CD14-positive monocyte (primary cell): Measurements from ENCODE around the gene TMEM147. TPM values are rescaled to one million over a fixed set of nuclear protein-coding genes. Genes with fewer than 3 reads are reported as not detected.
A peak's percentile ranks its signal among the peaks of the same experiment; 100 is the strongest.

Source experiments
- DNase-seq, 3 donors: peaks; one replicate each; pipeline ENCODE4 v3.0.0-alpha.2; 2011 to 2022
- H2AFZ ChIP-seq: 2 replicates; pipeline ENCODE4 v1.6.0; 2012; ENCODE audit warnings: mild to moderate bottlenecking, low read depth, low read length, inconsistent platforms; ENCODE audit not compliant: insufficient read depth, poor library complexity, severe bottlenecking
- H3K27ac ChIP-seq, 2 donors: 1 replicate in 1 of 2; 2 replicates in 1 of 2; pipeline ENCODE4 v1.5.1; 2012 to 2013; ENCODE audit warnings: low read length in 2 of 2, control low read depth in 1 of 2, inconsistent platforms in 1 of 2, low read depth in 1 of 2, mild to moderate bottlenecking in 1 of 2
- H3K27me3 ChIP-seq, 2 donors: one replicate each; pipeline versions ENCODE4 v1.6.0 to v1.6.1; 2011 to 2013; ENCODE audit warnings: low read length in 2 of 2; ENCODE audit not compliant: control insufficient read depth in 2 of 2, insufficient read depth in 2 of 2
- H3K36me3 ChIP-seq, 2 donors: replicated peaks in 1 of 2; 1 replicate in 1 of 2; 2 replicates in 1 of 2; pipeline versions ENCODE4 v1.5.1 to v1.6.1; 2012 to 2013; ENCODE audit warnings: low read length in 2 of 2, control low read depth in 1 of 2, inconsistent platforms in 1 of 2, mild to moderate bottlenecking in 1 of 2; ENCODE audit not compliant: insufficient read depth in 2 of 2, control insufficient read depth in 1 of 2
- H3K4me1 ChIP-seq, 2 donors: 1 replicate in 1 of 2; 2 replicates in 1 of 2; pipeline versions ENCODE4 v1.5.1 to v1.6.1; 2012 to 2013; ENCODE audit warnings: low read length in 2 of 2, control low read depth in 1 of 2, inconsistent platforms in 1 of 2, mild to moderate bottlenecking in 1 of 2, moderate library complexity in 1 of 2; ENCODE audit not compliant: insufficient read depth in 2 of 2, control insufficient read depth in 1 of 2
- H3K4me2 ChIP-seq: replicated peaks from 2 replicates; pipeline ENCODE3; 2012; ENCODE audit warnings: low read length, moderate library complexity, mild to moderate bottlenecking; ENCODE audit not compliant: poor library complexity, severe bottlenecking; ENCODE audit errors: extremely low read depth
- H3K4me3 ChIP-seq, 3 experiments: fragments of 200-600 bp in 1 of 3; sonication (generic) in 1 of 3; replicated peaks in 1 of 3; 1 replicate in 2 of 3; 2 replicates in 1 of 3; pipeline ENCODE4 v1.5.1; 2011 to 2013; ENCODE audit warnings: low read length in 3 of 3, mild to moderate bottlenecking in 3 of 3, control low read depth in 2 of 3, low read depth in 2 of 3, inconsistent platforms in 1 of 3, moderate library complexity in 1 of 3
- H3K79me2 ChIP-seq: 2 replicates; pipeline ENCODE4 v1.6.0; 2012; ENCODE audit warnings: mild to moderate bottlenecking, control low read depth, inconsistent platforms, low read length, moderate library complexity; ENCODE audit not compliant: insufficient read depth
- H3K9ac ChIP-seq: 2 replicates; pipeline ENCODE4 v1.6.0; 2017; ENCODE audit warnings: low read length, mild to moderate bottlenecking; ENCODE audit not compliant: insufficient read depth, poor library complexity, severe bottlenecking
- H3K9me3 ChIP-seq, 2 donors: replicated peaks in 1 of 2; 1 replicate in 1 of 2; 2 replicates in 1 of 2; pipeline versions ENCODE4 v1.5.1 to v1.6.1; 2012 to 2013; ENCODE audit warnings: low read length in 2 of 2, control low read depth in 1 of 2; ENCODE audit not compliant: control insufficient read depth in 1 of 2, insufficient read depth in 1 of 2
- H4K20me1 ChIP-seq: 2 replicates; pipeline ENCODE4 v1.6.0; 2012; ENCODE audit warnings: mild to moderate bottlenecking, low read length, control low read depth, moderate library complexity; ENCODE audit not compliant: insufficient read depth
- H3K27ac Mint-ChIP-seq, 7 donors: one replicate each; pipeline ENCODE4 v1.8.0; 2020; ENCODE audit warnings: mild to moderate bottlenecking in 7 of 7, mixed read lengths in 7 of 7, moderate library complexity in 6 of 7, inconsistent platforms in 2 of 7
- H3K27me3 Mint-ChIP-seq, 3 donors: one replicate each; pipeline ENCODE4 v1.8.0; 2021 to 2022; ENCODE audit warnings: low read depth in 3 of 3, mild to moderate bottlenecking in 3 of 3, mixed read lengths in 3 of 3, moderate library complexity in 3 of 3, inconsistent platforms in 1 of 3
- H3K36me3 Mint-ChIP-seq, 2 donors: one replicate each; pipeline ENCODE4 v1.8.0; 2020; ENCODE audit warnings: mixed read lengths in 2 of 2, inconsistent platforms in 1 of 2, mild to moderate bottlenecking in 1 of 2
- H3K4me1 Mint-ChIP-seq: one replicate; pipeline ENCODE4 v1.8.0; 2020; ENCODE audit warnings: mild to moderate bottlenecking, mixed read lengths
- H3K4me3 Mint-ChIP-seq, 2 donors: one replicate each; pipeline ENCODE4 v1.8.0; 2020; ENCODE audit warnings: mild to moderate bottlenecking in 2 of 2, mixed read lengths in 2 of 2, moderate library complexity in 1 of 2
- H3K9me3 Mint-ChIP-seq, 7 donors: one replicate each; pipeline ENCODE4 v1.8.0; 2020 to 2022; ENCODE audit warnings: mixed read lengths in 7 of 7, mild to moderate bottlenecking in 6 of 7, moderate library complexity in 6 of 7, inconsistent platforms in 2 of 7
- WGBS: methylation state at CpG from one replicate; pipeline ENCODE4 v1.1.5; 2013; ENCODE audit warnings: missing lambda C conversion rate; ENCODE audit not compliant: insufficient coverage; 5-methylcytosine and 5-hydroxymethylcytosine counted together
- intact Hi-C, 2 donors: fragments of 100-400 bp; cut with micrococcal nuclease; formaldehyde crosslinking; loops; one replicate each; pipeline versions ENCODE4 v1.15.0 to v1.15.1; 2023
- polyA plus RNA-seq, 3 donors: library from polyadenylated mRNA; depleted of rRNA in 1 of 3; unstranded in 2 of 3; stranded (reverse) in 1 of 3; fragments of 300-500 nt in 2 of 3; fragments of >200 nt in 1 of 3; fragmentation: Illumina TruSeq in 2 of 3; gene quantifications; 1 replicate in 2 of 3; 2 replicates in 1 of 3; pipeline ENCODE4 v1.2.3, GENCODE V29; 2012 to 2021
- TF ChIP-seq, protein P1 (sequence below): fragments of 200-600 bp; IDR thresholded peaks from one replicate; pipeline ENCODE4 v1.8.0; 2022; ENCODE audit warnings: antibody characterized with exemption, mild to moderate bottlenecking

TMEM147 gene
- polyA plus RNA-seq, 3 donors, result 75.5 to 165 (median 165) TPM

DNA sequence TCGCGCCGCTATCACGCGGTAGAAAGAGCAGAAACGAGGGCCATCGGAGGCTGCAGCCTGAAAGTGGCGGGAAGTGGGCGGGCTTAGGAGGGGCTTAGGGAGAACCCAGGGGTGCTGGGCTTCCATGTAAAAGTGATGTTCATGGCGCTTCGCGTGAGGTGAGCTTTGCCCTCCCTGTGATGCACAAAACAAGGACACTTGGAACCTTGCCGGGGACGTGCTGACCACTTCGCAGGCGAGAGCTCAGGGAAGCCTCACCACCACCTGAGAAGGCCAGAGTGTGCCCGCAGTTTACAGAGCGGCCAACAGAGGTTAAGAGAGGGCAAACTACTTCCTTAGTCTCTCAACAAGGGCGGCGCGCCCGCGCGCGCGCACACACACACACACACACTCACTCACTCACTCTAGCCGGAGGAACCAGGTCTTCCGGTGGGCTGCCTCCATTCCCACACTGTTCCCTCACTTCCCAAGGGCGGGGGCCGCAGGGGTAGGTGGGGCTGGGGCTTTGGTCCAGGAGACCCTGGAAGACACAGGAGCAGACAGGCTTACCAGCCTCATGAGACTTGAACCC is 11.5 kb upstream of the TMEM147 start:
- peaks cover 21 to 38% (median 29%) of the 10 kb centered on the region in 3 donors for H3K27me3 Mint-ChIP-seq
- Histone ChIP-seq H3K9me3 (no peaks in the 10 kb centered on the region), H3K4me1 (peaks cover 7 to 11% of the 10 kb centered on the region in 2 donors), H3K9ac (no peak overlapping the region), H4K20me1 (no peaks in the 10 kb centered on the region), H3K27me3 (peaks cover 0 to 20% of the 10 kb centered on the region in 2 donors), H3K79me2 (no peaks in the 10 kb centered on the region), H3K4me3 (no peak overlapping the region), H3K36me3 (no peaks in the 10 kb centered on the region), H2AFZ (peak overlapping the region; percentile 56), H3K27ac (no peak overlapping the region), H3K4me2 (peak overlapping the region; percentile 17)
- peak overlapping the region in 1 of 7 donors; percentile 55 for H3K27ac Mint-ChIP-seq
- WGBS, result 2% methylated on average over 19 of the region's 30 CpGs
- no peaks in the 10 kb centered on the region for H3K9me3 Mint-ChIP-seq
- peak in 2 of 3 donors; percentile 18 to 43 for DNase-seq
- peak overlapping the region in 1 of 2 donors; percentile 73 for H3K4me3 Mint-ChIP-seq
- intact Hi-C loops, result no loop called here
- H3K36me3 Mint-ChIP-seq, result no peaks in the 10 kb centered on the region
- H3K4me1 Mint-ChIP-seq, result peaks cover 7% of the 10 kb centered on the region
- TF ChIP-seq, protein P1, sequence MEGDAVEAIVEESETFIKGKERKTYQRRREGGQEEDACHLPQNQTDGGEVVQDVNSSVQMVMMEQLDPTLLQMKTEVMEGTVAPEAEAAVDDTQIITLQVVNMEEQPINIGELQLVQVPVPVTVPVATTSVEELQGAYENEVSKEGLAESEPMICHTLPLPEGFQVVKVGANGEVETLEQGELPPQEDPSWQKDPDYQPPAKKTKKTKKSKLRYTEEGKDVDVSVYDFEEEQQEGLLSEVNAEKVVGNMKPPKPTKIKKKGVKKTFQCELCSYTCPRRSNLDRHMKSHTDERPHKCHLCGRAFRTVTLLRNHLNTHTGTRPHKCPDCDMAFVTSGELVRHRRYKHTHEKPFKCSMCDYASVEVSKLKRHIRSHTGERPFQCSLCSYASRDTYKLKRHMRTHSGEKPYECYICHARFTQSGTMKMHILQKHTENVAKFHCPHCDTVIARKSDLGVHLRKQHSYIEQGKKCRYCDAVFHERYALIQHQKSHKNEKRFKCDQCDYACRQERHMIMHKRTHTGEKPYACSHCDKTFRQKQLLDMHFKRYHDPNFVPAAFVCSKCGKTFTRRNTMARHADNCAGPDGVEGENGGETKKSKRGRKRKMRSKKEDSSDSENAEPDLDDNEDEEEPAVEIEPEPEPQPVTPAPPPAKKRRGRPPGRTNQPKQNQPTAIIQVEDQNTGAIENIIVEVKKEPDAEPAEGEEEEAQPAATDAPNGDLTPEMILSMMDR, result no peak

DNA sequence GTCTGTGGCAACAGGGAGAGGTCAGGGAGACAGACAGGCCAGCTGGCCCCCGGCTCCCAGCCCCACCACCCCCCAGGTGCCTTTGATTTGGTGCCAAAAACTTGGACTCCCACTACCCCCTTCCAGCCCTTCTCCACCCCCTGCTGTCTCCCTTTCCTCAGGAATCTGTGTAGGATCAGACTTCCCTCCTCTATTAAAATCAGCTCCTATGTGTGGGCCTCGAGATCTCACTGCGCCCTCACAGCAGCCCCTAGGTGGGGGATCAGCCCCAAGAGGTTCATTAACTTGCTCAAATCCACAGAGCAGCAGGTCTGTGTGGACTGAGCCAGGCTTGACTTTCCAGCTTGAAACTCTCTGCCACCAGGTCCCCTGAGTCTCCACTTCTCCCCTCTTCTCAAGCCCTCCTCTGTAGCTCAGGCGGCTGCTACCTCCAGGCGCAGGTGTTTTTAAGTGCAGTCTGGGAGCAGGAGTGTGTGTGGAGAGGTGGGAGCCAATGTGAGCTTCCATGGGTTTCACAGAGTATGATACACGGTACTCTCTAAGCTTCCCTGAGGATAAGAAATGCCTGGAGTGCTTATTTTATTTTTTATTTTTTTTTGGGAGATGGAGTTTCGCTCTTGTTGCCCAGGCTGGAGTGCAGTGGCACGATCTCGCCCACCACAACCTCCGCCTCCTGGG is 10.5 kb upstream of the TMEM147 start:
- intact Hi-C loops, result no loop called here
- H3K4me1 Mint-ChIP-seq, result peaks cover 7% of the 10 kb centered on the region
- H3K4me2 ChIP-seq, result no peak overlapping the region
- H3K27me3 ChIP-seq, result peaks cover 0 to 15% of the 10 kb centered on the region in 2 donors
- H3K9me3 Mint-ChIP-seq, result no peaks in the 10 kb centered on the region
- peaks cover 21 to 30% (median 26%) of the 10 kb centered on the region in 3 donors for H3K27me3 Mint-ChIP-seq
- H4K20me1 ChIP-seq, result no peaks in the 10 kb centered on the region
- H3K4me3 ChIP-seq, result no peak overlapping the region
- no peak for DNase-seq
- H3K27ac ChIP-seq, result no peak overlapping the region
- peaks cover 7 to 11% of the 10 kb centered on the region in 2 donors for H3K4me1 ChIP-seq
- TF ChIP-seq, protein P1, result no peak
- no peak overlapping the region for H3K27ac Mint-ChIP-seq
- no peaks in the 10 kb centered on the region for H3K9me3 ChIP-seq
- H3K36me3 Mint-ChIP-seq, result no peaks in the 10 kb centered on the region
- no peak overlapping the region for H3K4me3 Mint-ChIP-seq
- H3K79me2 ChIP-seq, result no peaks in the 10 kb centered on the region
- H2AFZ ChIP-seq, result no peak overlapping the region
- no peak overlapping the region for H3K9ac ChIP-seq
- H3K36me3 ChIP-seq, result no peaks in the 10 kb centered on the region
- 80% methylated on average over 3 of the region's 10 CpGs for WGBS
